Right atrium auricular region (tissue), 2 donors: ENCODE data around the gene CCDC141. TPM values are rescaled to one million over a fixed set of nuclear protein-coding genes. Genes with fewer than 3 reads are reported as not detected.
A peak's percentile ranks its signal among the peaks of the same experiment; 100 is the strongest.
"Not testable (repeated sequence)": the region's sequence is repeated elsewhere in the genome, so short reads cannot be mapped to it uniquely, and the experiment has no call there.

Source experiments
- DNase-seq: peaks from one replicate; pipeline ENCODE4 v3.0.0-alpha.2; 2019; ENCODE audit warnings: low spot score
- H3K27ac ChIP-seq, 2 donors: fragments of 200-600 bp; sonication (generic); 1 replicate in 1 of 2; 2 replicates in 1 of 2; pipeline ENCODE4 v1.5.1; 2016 to 2019
- H3K27me3 ChIP-seq, 2 donors: fragments of 200-600 bp; sonication (generic); one replicate each; pipeline versions ENCODE4 v1.5.1 to v1.6.0; 2017 to 2019
- H3K36me3 ChIP-seq: fragments of 200-600 bp; sonication (generic); one replicate; pipeline ENCODE4 v1.5.1; 2016
- H3K4me1 ChIP-seq, 2 donors: fragments of 200-600 bp; sonication (generic); one replicate each; pipeline versions ENCODE4 v1.5.1 to v1.6.0; 2017 to 2019
- H3K4me3 ChIP-seq, 2 donors: fragments of 200-600 bp; sonication (generic); 1 replicate in 1 of 2; 2 replicates in 1 of 2; pipeline ENCODE4 v1.5.1; 2017 to 2019; ENCODE audit warnings: mild to moderate bottlenecking in 1 of 2, moderate library complexity in 1 of 2
- H3K9me3 ChIP-seq, 2 donors: fragments of 200-600 bp; sonication (generic); one replicate each; pipeline ENCODE4 v1.5.1; 2019
- CTCF ChIP-seq, 2 donors: fragments of 200-600 bp; sonication (generic); IDR thresholded peaks; one replicate each; pipeline ENCODE4 v1.5.1; 2019; ENCODE audit warnings: antibody characterized with exemption in 2 of 2
- total RNA-seq, 2 donors: library from RNA; depleted of rRNA; stranded (reverse); fragments of >200 nt; gene quantifications; one replicate each; pipeline ENCODE4 v1.1.0, GENCODE V29; 2016

The CCDC141 gene
- total RNA-seq, 2 donors from 2014 or later = 28.9 to 146 TPM

GRCh38 chr2:179048099-179048498, 1.8 kb downstream of the CCDC141 start:
- no peak for DNase-seq
- no peak for TF ChIP-seq CTCF (IDR thresholded peaks at IDR 0.05)
- peak overlapping the region; percentile 37 to 44 for H3K4me3 ChIP-seq
- H3K27ac ChIP-seq = peak overlapping the region; percentile 56 to 81
- H3K36me3 ChIP-seq = no peaks in the 10 kb centered on the region
- peaks cover 0 to 23% of the 10 kb centered on the region in 2 donors for H3K4me1 ChIP-seq
- no peaks in the 10 kb centered on the region for H3K27me3 ChIP-seq
- H3K9me3 ChIP-seq = no peaks in the 10 kb centered on the region

- H3K4me3 ChIP-seq, H3K27ac ChIP-seq, H3K36me3 ChIP-seq, DNase-seq, H3K9me3 ChIP-seq, H3K27me3 ChIP-seq: not testable (repeated sequence)
- peaks cover 0 to 12% of the 10 kb centered on the region in 2 donors for H3K4me1 ChIP-seq
These were observed 4.3 kb downstream of the CCDC141 start for GRCh38 chr2:179045602-179046001.

DNA sequence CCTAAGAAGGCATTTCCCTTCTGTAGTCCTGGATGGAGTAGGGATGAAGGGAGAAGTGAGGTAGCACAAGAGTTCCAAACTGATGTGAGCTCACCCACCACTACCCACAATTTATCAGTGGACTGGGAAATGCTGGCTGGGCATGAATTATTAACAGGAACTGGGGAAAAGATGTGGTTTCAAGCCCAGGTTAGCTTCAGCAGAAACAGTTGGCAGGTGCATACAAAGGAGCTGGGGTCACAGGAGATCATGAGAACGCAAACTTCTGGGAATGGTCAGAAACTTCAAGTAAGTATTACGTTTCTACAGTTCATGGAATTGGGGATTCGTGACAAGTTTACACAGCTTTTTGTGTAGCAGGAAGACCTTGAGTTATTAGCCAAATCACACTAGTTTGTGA, 5.4 kb downstream of the CCDC141 start:
- DNase-seq = no peak
- TF ChIP-seq CTCF (IDR thresholded peaks at IDR 0.05) = no peak
- peaks cover 0 to under 1% of the 10 kb centered on the region in 2 donors for H3K4me1 ChIP-seq
- H3K4me3 ChIP-seq = no peak overlapping the region
- no peaks in the 10 kb centered on the region for H3K9me3 ChIP-seq
- H3K27me3 ChIP-seq = no peaks in the 10 kb centered on the region
- no peaks in the 10 kb centered on the region for H3K36me3 ChIP-seq
- H3K27ac ChIP-seq = no peak overlapping the region

DNA sequence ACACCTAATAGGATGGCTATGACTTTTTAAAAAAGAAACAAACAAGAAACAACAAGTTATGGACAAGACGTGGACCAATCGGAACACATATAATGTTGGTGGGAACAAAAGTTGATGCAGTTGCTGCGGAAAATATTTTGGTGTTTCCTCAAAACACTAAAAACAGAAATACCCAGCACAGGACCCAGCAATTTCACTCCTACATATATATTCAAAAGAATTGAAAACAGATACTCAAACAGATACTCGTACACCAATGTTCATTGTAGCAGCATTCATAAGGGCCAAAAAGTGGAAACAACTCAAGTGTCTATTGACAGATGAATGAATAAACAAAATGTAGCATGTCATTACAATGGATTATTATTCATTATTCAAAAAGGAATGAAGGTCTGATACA, 12.1 kb downstream of the CCDC141 start:
- no peaks in the 10 kb centered on the region for H3K27me3 ChIP-seq
- H3K36me3 ChIP-seq = no peaks in the 10 kb centered on the region
- no peak for TF ChIP-seq CTCF (IDR thresholded peaks at IDR 0.05)
- no peak for DNase-seq
- H3K27ac ChIP-seq = no peak overlapping the region
- no peak overlapping the region for H3K4me3 ChIP-seq
- no peaks in the 10 kb centered on the region for H3K4me1 ChIP-seq
- no peaks in the 10 kb centered on the region for H3K9me3 ChIP-seq

GRCh38 chr2:179036353-179036905, 13.5 kb downstream of the CCDC141 start:
- no peak for TF ChIP-seq CTCF (IDR thresholded peaks at IDR 0.05)
- DNase-seq = no peak
- Histone ChIP-seq H3K27ac (no peak overlapping the region), H3K9me3 (no peaks in the 10 kb centered on the region), H3K4me1 (peaks cover 0 to 12% of the 10 kb centered on the region in 2 donors), H3K4me3 (no peak overlapping the region), H3K36me3 (no peaks in the 10 kb centered on the region), H3K27me3 (no peaks in the 10 kb centered on the region)

GRCh38 chr2:179031731-179032408, 18.1 kb downstream of the CCDC141 start:
- no peak overlapping the region for H3K4me3 ChIP-seq
- peaks cover 0 to 5% of the 10 kb centered on the region in 2 donors for H3K9me3 ChIP-seq
- H3K27ac ChIP-seq = peak overlapping the region in 1 of 2 donors; percentile 5
- no peak for DNase-seq
- no peaks in the 10 kb centered on the region for H3K27me3 ChIP-seq
- no peak for TF ChIP-seq CTCF (IDR thresholded peaks at IDR 0.05)
- H3K36me3 ChIP-seq = no peaks in the 10 kb centered on the region
- peaks cover 0 to 16% of the 10 kb centered on the region in 2 donors for H3K4me1 ChIP-seq
